HG02642 (cell line): ENCODE results near the gene RAB7A.
A peak's percentile ranks its signal among the peaks of the same experiment; 100 is the strongest.

Source experiments
- ATAC-seq: cut with Tn5 transposase; IDR thresholded peaks from one replicate; pipeline ENCODE4 v1.9.1; 2021; ENCODE audit warnings: mild to moderate bottlenecking; ENCODE audit not compliant: unreplicated experiment, poor library complexity

Gene RAB7A

GRCh38 chr3:128726023-128727016 lies at the start of gene RAB7A:
Gene RAB7A, plus strand, starts transcription at chr3:128726183. Its CDS starts 69,185 bp downstream, at chr3:128795368.
- ATAC-seq: peak; percentile 92

GRCh38 chr3:128679338-128679737 lies 46.6 kb upstream of the RAB7A start:
- ATAC-seq: no peak

GRCh38 chr3:128680603-128681368 lies 45.2 kb upstream of the RAB7A start:
- ATAC-seq: peak; percentile 94

GRCh38 chr3:128681369-128681829 lies 44.6 kb upstream of the RAB7A start:
- ATAC-seq: no peak

GRCh38 chr3:128683957-128684356 lies 42.0 kb upstream of the RAB7A start:
- ATAC-seq: no peak

GRCh38 chr3:128684986-128685726 lies 40.8 kb upstream of the RAB7A start:
- no peak for ATAC-seq

- ATAC-seq: no peak
Observed at GRCh38 chr3:128686465-128686864, 39.5 kb upstream of the RAB7A start.

- no peak for ATAC-seq
Observed at GRCh38 chr3:128689060-128689459, 36.9 kb upstream of the RAB7A start.

GRCh38 chr3:128693696-128694095 lies 32.3 kb upstream of the RAB7A start:
- ATAC-seq: no peak

- no peak for ATAC-seq
Observed at GRCh38 chr3:128697341-128697740, 28.6 kb upstream of the RAB7A start.

GRCh38 chr3:128698211-128699047 lies 27.6 kb upstream of the RAB7A start:
- ATAC-seq: no peak

- no peak for ATAC-seq
Observed at GRCh38 chr3:128701342-128702212, 24.4 kb upstream of the RAB7A start.

- ATAC-seq: no peak
Observed at GRCh38 chr3:128702391-128702790, 23.6 kb upstream of the RAB7A start.

- ATAC-seq: no peak
Observed at GRCh38 chr3:128703561-128703960, 22.4 kb upstream of the RAB7A start.

GRCh38 chr3:128706086-128706615 lies 19.8 kb upstream of the RAB7A start:
- ATAC-seq: no peak

GRCh38 chr3:128707928-128708494 lies 18.0 kb upstream of the RAB7A start:
- ATAC-seq: no peak

GRCh38 chr3:128709038-128709437 lies 16.9 kb upstream of the RAB7A start:
- no peak for ATAC-seq
